GM12874 (cell line): ENCODE measurements around the gene SIKE1.

ENCODE experiments used
- CTCF ChIP-seq: IDR thresholded peaks from 2 replicates; pipeline ENCODE4 v1.5.1; 2011; ENCODE audit warnings: low read depth, mild to moderate bottlenecking, control low read depth, low read length, moderate library complexity; ENCODE audit not compliant: insufficient read depth

SIKE1 gene

DNA sequence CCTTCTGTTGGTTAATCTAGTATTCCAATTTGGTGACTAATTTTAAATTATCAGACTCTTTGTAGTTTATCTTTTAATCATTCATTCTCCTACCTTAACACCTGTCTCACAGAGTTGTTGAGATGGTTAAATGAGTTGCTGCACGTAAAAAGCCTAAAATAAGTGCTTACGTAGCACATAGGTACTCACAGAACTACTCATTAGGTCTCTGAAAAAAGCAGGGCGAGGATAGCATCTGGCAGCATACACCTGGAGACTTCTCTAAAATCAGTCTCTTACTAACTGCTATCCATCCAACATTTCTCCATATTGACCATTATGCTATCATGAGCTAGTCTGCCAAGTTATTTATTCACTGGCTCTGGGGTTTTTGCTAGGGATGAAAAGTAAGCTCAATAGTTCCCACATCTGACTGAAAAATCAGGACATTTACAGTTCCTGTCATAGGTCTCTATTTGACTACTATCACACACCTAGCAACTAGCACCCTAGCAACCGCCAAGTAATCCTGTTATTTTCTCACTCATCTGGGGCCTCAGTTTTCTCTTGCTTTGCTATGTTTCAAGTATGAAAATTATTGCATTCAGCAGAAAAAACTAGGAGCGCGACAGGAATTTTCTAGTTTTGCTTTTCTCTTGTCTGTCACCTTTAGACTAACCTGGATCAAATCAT lies 33.9 kb downstream of the SIKE1 start:
- TF ChIP-seq CTCF = no peak

DNA sequence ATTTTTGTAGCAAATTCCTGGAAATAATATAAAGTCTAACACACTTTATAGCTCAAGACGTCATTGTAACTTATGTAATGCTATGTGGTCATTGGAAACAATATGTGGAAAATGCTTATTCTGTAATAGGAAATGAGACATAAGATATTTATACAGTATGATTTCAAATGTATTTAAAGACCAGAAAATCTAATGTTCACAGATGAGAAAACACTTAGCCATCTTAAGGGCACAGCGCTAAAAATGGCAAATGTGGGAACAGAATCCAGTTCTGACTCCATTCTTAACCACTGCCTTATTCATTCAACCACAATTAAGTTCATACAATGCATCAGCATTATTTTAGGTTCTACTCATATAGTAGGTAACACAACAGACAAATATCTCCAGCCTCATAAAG lies 35.2 kb downstream of the SIKE1 start:
- TF ChIP-seq CTCF = no peak

DNA sequence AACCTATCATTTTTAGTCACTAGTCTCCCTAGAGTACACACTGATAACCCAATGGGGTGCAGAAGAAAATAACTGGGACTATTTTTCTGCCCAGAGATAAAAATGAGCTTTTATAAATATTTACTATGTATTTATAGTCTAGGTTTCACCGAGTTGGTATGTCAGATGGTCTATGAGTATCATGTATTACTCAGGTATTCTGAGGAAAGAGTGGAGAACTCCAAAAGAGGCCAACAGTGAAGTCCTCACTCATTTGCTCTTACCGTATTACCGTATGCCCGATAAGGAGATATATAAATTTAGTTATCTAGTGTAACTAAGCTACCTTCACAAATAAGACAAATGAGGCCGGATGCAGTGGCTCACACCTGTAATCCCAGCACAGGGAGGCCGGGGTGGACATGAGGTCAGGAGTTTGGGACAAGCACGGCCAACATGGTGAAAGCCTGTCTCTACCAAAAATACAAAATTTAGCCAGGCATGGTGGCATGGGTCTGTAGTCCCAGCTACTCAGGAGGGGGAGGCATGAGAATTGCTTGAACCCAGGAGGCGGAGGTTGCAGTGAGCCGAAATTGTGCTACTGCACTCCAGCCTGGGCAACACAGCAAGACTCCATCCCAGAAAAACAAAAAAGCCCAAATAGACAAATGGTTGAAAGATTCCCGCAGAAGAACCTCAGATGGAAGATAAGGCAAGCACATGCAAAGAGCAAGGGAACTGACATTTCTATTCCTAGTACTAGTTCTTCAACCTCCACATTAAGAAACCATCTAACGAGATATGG lies 38.3 kb downstream of the SIKE1 start:
- TF ChIP-seq CTCF = no peak

DNA sequence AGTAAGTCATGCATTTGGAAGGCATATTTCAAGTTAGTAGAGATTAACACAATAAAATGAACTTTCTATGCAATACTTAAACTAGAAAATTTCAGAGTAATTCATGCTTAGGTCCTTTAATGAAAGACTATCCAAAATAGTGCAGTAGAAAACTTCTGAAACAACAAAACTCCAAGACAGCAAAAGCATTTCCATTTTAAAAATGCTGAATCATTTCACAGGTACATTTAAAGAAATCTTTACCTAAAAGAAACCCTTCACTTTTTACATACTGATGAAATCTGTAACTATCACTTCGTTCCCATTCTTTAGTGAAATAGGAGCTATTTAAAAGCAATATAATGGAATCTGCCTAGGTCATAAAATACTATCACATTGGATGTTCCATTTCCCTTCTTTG lies 40.2 kb downstream of the SIKE1 start:
- no peak for TF ChIP-seq CTCF

GRCh38 chr1:114737314-114737849 lies 43.1 kb downstream of the SIKE1 start:
- no peak for TF ChIP-seq CTCF

GRCh38 chr1:114735479-114735878 lies 45.0 kb downstream of the SIKE1 start:
- TF ChIP-seq CTCF = no peak

- no peak for TF ChIP-seq CTCF
Measured at GRCh38 chr1:114729782-114730181, 50.7 kb downstream of the SIKE1 start.
